GM12878 (cell line): Measurements from ENCODE around the gene F3. TPM values are rescaled to one million over a fixed set of nuclear protein-coding genes. Genes with fewer than 3 reads are reported as not detected.

Source experiments
- ATAC-seq: fragments of 200-7000 bp; cut with Tn5 transposase; 3 replicates; pipeline ENCODE4 v1.9.1; 2020; ENCODE audit warnings: mild to moderate bottlenecking, moderate library complexity
- BruUV-seq: library from RNA; stranded (reverse); fragments of 400-500 nt; replicated peaks from 2 replicates; lab custom pipeline; 2021; lab: Mats Ljungman, UMichigan
- CTCF ChIA-PET: fragments of 300-600 bp; sonication (Branson Sonifier 250); formaldehyde crosslinking; extraction: SDS; loops from one replicate; lab custom pipeline; 2021; ENCODE audit warnings: inconsistent platforms; lab: Yijun Ruan, JAX
- POLR2A ChIA-PET: fragments of 350-600 bp; formaldehyde crosslinking; extraction: SDS; loops from one replicate; lab custom pipeline; 2021; ENCODE audit warnings: inconsistent platforms; lab: Charles Lee
- RAD21 ChIA-PET: fragments of 300-600 bp; sonication (Branson Sonifier 250); formaldehyde crosslinking; loops from one replicate; lab custom pipeline; 2023; ENCODE audit warnings: antibody characterized with exemption; ENCODE audit not compliant: unreplicated experiment; lab: Charles Lee
- SMC1A ChIA-PET: fragments of 300-600 bp; sonication (Branson Sonifier 250); formaldehyde crosslinking; loops from one replicate; lab custom pipeline; 2023; ENCODE audit not compliant: unreplicated experiment, uncharacterized antibody; lab: Charles Lee
- DNase-seq: peaks from one replicate; pipeline ENCODE4 v3.0.0-alpha.2; 2011; ENCODE audit warnings: low read depth, low spot score
- FAIRE-seq: peaks from 3 replicates; lab custom pipeline; 2011; peaks lifted over from hg19 to GRCh38; lab: Jason Lieb, UNC
- H2AFZ ChIP-seq: 2 replicates; pipeline ENCODE4 v1.6.0; 2011; ENCODE audit warnings: low read depth, low read length, control low read depth; ENCODE audit not compliant: control insufficient read depth
- H3K27ac ChIP-seq: 2 replicates; pipeline ENCODE4 v1.5.1; 2011; ENCODE audit warnings: control low read depth; ENCODE audit not compliant: control insufficient read depth, insufficient read depth
- H3K27me3 ChIP-seq, 2 experiments: replicated peaks in 1 of 2; 2 replicates each; pipeline versions ENCODE4 v1.6.0 to v1.6.1; 2011; ENCODE audit warnings: low read length in 1 of 2; ENCODE audit not compliant: control insufficient read depth in 2 of 2, insufficient read depth in 2 of 2
- H3K36me3 ChIP-seq, 2 experiments: 2 replicates each; pipeline ENCODE4 v1.5.1; 2011; ENCODE audit warnings: low read length in 1 of 2; ENCODE audit not compliant: control insufficient read depth in 2 of 2, insufficient read depth in 2 of 2
- H3K4me1 ChIP-seq: 2 replicates; pipeline ENCODE4 v1.6.1; 2011; ENCODE audit warnings: mild to moderate bottlenecking, low read length, moderate library complexity, mixed read lengths; ENCODE audit not compliant: control insufficient read depth, insufficient read depth
- H3K4me2 ChIP-seq: 2 replicates; pipeline ENCODE4 v1.6.0; 2011; ENCODE audit warnings: control low read depth; ENCODE audit not compliant: control insufficient read depth, insufficient read depth
- H3K4me3 ChIP-seq: fragments of 200-600 bp; sonication (generic); 2 replicates; pipeline ENCODE4 v1.5.1; 2016
- H3K79me2 ChIP-seq: 2 replicates; pipeline ENCODE4 v1.6.0; 2011; ENCODE audit warnings: low read length; ENCODE audit not compliant: control insufficient read depth, insufficient read depth
- H3K9ac ChIP-seq: 2 replicates; pipeline ENCODE4 v1.8.0; 2011; ENCODE audit warnings: low read length, control low read depth, mixed read lengths; ENCODE audit not compliant: control insufficient read depth, insufficient read depth
- H3K9me3 ChIP-seq: replicated peaks from 3 replicates; pipeline ENCODE4 v1.5.1; 2011; ENCODE audit warnings: mild to moderate bottlenecking, low read length; ENCODE audit not compliant: control insufficient read depth, insufficient read depth
- H4K20me1 ChIP-seq: 2 replicates; pipeline ENCODE4 v1.6.0; 2011; ENCODE audit not compliant: control insufficient read depth, insufficient read depth
- POLR2AphosphoS5 ChIP-seq: IDR thresholded peaks from 2 replicates; pipeline ENCODE4 v1.6.1; 2011; ENCODE audit warnings: mild to moderate bottlenecking, low read length, inconsistent platforms
- ZZZ3 ChIP-seq: IDR thresholded peaks from 2 replicates; pipeline ENCODE4 v1.6.1; 2011; ENCODE audit warnings: low read depth; ENCODE audit not compliant: control insufficient read depth, insufficient read length
- WGBS: methylation state at CpG from one replicate; pipeline ENCODE4 v1.1.6; 2016; ENCODE audit warnings: low lambda C conversion rate; ENCODE audit not compliant: insufficient replicate concordance, insufficient coverage; ENCODE audit errors: missing lambda C conversion rate; 5-methylcytosine and 5-hydroxymethylcytosine counted together
- in situ Hi-C: fragments of 300-500 bp; cut with MboI; formaldehyde crosslinking; loops from 9 replicates; pipeline ENCODE4 v1.14.3; 2018; ENCODE audit warnings: mixed read lengths
- intact Hi-C: fragments of 100-400 bp; cut with micrococcal nuclease; formaldehyde crosslinking; loops from one replicate; pipeline ENCODE4 v1.14.2; 2022; ENCODE audit not compliant: unreplicated experiment
- polyA plus RNA-seq, 11 experiments: library from polyadenylated mRNA; depleted of rRNA in 4 of 11; unstranded in 6 of 11; stranded (reverse) in 5 of 11; fragments of >200 nt; fragmentation: Nextera tagmentation in 4 of 11; fragmentation: Illumina TruSeq in 1 of 11; extraction: Ambion mirVana in 4 of 11; extraction: Trizol in 1 of 11; gene quantifications; 1 replicate in 1 of 11; 2 replicates in 10 of 11; pipeline versions ENCODE4 v1.2.1 to v1.2.3, GENCODE V29; 2011 to 2016; ENCODE audit warnings: inconsistent platforms in 2 of 11, missing spikeins in 2 of 11, low read depth in 1 of 11
- total RNA-seq, 4 experiments: library from RNA; depleted of rRNA in 3 of 4; stranded (reverse); fragments of >200 nt in 3 of 4; fragmentation: Illumina TruSeq in 1 of 4; extraction: Trizol in 1 of 4; gene quantifications; 2 replicates each; pipeline versions ENCODE4 v1.2.1 to v1.2.3, GENCODE V29; 2013 to 2021
- TF ChIP-seq, protein P1 (sequence below): fragments of 450-650 bp; formaldehyde crosslinking; IDR thresholded peaks from 2 replicates; pipeline ENCODE4 v1.4.0; 2022; ENCODE audit warnings: mild to moderate bottlenecking, moderate library complexity
- TF ChIP-seq, protein P2 (sequence below): fragments of 450-650 bp; conservative IDR thresholded peaks from 2 replicates; pipeline ENCODE4 v1.6.1; 2017; ENCODE audit warnings: mild to moderate bottlenecking, moderate library complexity
- TF ChIP-seq, protein P3 (sequence below): fragments of 450-650 bp; IDR thresholded peaks from 2 replicates; pipeline ENCODE4 v1.6.1; 2018; ENCODE audit warnings: borderline replicate concordance, mild to moderate bottlenecking; ENCODE audit not compliant: partially characterized antibody

Gene F3
- total and polyA plus RNA-seq, 10 of the 15 experiments (the other 5 are each of a cell fraction or from before 2014, with no cell fraction given), result 0.18 to 0.33 TPM; not detected in 8

DNA sequence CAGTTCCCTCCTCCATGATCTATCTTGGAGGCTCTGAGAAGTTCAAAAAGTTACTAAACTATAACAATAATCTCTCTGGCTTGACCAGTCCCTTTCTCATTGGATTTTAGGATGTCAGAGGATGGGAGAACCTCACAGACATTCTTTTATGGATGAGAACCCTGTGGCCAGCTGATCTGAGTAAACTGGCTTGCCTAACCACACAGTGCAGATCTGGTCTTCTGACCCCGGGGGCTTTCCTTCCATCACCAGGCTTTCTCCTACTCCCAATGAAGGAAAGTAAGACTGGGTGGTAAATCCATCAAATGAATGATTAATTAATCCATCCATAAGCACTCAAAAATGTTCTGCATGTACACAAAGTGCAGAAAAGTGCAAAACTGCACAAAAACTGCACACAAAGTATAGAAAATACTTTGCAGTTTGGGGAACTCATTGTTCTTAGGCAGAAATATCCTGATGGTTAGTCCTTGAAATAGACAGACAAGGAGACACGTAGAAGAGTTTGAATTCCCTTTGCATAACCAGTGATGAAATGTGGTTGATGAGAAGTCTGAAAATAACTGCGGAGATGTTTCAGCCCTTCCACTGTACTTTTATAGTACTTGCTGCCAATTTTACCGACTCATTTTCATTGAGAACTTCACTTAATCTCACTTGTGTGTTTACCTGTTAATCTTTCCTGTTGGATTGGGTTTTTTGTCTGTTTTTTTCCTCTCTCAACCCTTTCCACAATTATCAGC lies 2.5 kb upstream of the F3 start (continued):
- TF ChIP-seq, protein P1, sequence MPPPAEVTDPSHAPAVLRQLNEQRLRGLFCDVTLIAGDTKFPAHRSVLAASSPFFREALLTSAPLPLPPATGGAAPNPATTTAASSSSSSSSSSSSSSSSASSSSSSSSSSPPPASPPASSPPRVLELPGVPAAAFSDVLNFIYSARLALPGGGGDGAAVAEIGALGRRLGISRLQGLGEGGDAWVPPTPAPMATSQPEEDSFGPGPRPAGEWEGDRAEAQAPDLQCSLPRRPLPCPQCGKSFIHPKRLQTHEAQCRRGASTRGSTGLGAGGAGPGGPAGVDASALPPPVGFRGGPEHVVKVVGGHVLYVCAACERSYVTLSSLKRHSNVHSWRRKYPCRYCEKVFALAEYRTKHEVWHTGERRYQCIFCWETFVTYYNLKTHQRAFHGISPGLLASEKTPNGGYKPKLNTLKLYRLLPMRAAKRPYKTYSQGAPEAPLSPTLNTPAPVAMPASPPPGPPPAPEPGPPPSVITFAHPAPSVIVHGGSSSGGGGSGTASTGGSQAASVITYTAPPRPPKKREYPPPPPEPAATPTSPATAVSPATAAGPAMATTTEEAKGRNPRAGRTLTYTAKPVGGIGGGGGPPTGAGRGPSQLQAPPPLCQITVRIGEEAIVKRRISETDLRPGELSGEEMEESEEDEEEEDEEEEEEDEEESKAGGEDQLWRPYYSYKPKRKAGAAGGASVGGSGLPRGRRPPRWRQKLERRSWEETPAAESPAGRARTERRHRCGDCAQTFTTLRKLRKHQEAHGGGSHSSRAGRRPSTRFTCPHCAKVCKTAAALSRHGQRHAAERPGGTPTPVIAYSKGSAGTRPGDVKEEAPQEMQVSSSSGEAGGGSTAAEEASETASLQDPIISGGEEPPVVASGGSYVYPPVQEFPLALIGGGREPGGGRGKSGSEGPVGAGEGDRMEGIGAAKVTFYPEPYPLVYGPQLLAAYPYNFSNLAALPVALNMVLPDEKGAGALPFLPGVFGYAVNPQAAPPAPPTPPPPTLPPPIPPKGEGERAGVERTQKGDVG (CRISPR knock-in tag), result no peak
- TF ChIP-seq POLR2AphosphoS5, result no peak
- TF ChIP-seq, all 136 proteins: peak for 0

DNA sequence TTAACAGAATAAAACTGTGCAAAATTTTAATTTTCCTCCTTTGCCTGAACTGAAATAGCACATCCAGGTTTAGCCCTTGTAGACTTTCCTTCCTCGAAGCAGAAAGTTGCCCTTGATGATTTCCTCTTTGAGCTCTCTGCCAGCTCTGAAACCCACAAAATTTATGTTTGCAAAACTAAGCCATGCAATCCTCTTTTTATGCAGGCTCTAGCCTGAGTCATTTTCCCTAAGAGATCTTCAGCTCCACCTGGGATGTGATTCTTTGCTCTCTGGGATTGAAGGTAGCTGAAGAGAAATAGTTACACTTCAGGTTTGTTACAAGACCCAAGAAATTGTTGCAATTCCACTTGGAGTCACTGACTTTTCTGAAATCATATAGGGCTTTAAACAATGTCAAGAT lies 1.4 kb upstream of the F3 start:
- H3K4me2 ChIP-seq, result peak overlapping the region; percentile 98; the same call in 1 of the 2 replicates
- ATAC-seq (no peak), DNase-seq (no peak), FAIRE-seq (no peak)
- H3K27ac ChIP-seq, result no peak overlapping the region
- no peak overlapping the region for H2AFZ ChIP-seq
- no peak overlapping the region for H3K9ac ChIP-seq
- CTCF ChIA-PET, result interaction anchor here (1.1 to 1.4 kb wide), 4 partner anchors 61 to 260 kb away, joined by 3 to 5 read pairs (median 3); no protein-coding TSS in a partner anchor
- WGBS, result 0% methylated on average over 1 of the region's 1 CpG
- intact Hi-C loops, result no loop called here
- H4K20me1 ChIP-seq, result no peaks in the 10 kb centered on the region
- in situ Hi-C loops, result no loop called here
- no peaks in the 10 kb centered on the region for H3K79me2 ChIP-seq
- SMC1A ChIA-PET, result interaction anchor here (1.0 to 1.6 kb wide), 7 partner anchors 8 to 208 kb away, joined by 3 to 4 read pairs (median 3); no protein-coding TSS in a partner anchor
- H3K4me1 ChIP-seq, result peaks cover 12% of the 10 kb centered on the region; the same call in 1 of the 2 replicates
- RAD21 ChIA-PET, result interaction anchor here (0.6 to 1.5 kb wide), 5 partner anchors 9 to 264 kb away, joined by 3 to 4 read pairs (median 3); no protein-coding TSS in a partner anchor
- POLR2A ChIA-PET, result interaction anchor here (1.6 kb wide), 1 partner anchor 8 kb away, joined by 10 read pairs; no protein-coding TSS in a partner anchor
- H3K27me3 ChIP-seq, result peaks cover 4 to 12% of the 10 kb centered on the region in 2 experiments
- no peak overlapping the region for H3K4me3 ChIP-seq
- H3K9me3 ChIP-seq, result no peaks in the 10 kb centered on the region
- BruUV-seq, result no TSS peak
- TF ChIP-seq, protein P2, sequence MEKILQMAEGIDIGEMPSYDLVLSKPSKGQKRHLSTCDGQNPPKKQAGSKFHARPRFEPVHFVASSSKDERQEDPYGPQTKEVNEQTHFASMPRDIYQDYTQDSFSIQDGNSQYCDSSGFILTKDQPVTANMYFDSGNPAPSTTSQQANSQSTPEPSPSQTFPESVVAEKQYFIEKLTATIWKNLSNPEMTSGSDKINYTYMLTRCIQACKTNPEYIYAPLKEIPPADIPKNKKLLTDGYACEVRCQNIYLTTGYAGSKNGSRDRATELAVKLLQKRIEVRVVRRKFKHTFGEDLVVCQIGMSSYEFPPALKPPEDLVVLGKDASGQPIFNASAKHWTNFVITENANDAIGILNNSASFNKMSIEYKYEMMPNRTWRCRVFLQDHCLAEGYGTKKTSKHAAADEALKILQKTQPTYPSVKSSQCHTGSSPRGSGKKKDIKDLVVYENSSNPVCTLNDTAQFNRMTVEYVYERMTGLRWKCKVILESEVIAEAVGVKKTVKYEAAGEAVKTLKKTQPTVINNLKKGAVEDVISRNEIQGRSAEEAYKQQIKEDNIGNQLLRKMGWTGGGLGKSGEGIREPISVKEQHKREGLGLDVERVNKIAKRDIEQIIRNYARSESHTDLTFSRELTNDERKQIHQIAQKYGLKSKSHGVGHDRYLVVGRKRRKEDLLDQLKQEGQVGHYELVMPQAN, result no peak
- no peak for TF ChIP-seq ZZZ3
- TF ChIP-seq, protein P3, sequence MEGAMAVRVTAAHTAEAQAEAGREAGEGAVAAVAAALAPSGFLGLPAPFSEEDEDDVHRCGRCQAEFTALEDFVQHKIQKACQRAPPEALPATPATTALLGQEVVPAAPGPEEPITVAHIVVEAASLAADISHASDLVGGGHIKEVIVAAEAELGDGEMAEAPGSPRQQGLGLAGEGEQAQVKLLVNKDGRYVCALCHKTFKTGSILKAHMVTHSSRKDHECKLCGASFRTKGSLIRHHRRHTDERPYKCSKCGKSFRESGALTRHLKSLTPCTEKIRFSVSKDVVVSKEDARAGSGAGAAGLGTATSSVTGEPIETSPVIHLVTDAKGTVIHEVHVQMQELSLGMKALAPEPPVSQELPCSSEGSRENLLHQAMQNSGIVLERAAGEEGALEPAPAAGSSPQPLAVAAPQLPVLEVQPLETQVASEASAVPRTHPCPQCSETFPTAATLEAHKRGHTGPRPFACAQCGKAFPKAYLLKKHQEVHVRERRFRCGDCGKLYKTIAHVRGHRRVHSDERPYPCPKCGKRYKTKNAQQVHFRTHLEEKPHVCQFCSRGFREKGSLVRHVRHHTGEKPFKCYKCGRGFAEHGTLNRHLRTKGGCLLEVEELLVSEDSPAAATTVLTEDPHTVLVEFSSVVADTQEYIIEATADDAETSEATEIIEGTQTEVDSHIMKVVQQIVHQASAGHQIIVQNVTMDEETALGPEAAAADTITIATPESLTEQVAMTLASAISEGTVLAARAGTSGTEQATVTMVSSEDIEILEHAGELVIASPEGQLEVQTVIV, result no peak
- H3K36me3 ChIP-seq, result no peaks in the 10 kb centered on the region
